ENCODE measurements around the gene RBM44. TPM values are rescaled to one million over a fixed set of nuclear protein-coding genes. Genes with fewer than 3 reads are reported as not detected.

Gene RBM44
- total and polyA plus RNA-seq, 2 experiments from 2014 or later: 0.11 TPM; not detected in 1

- peak overlapping the region; percentile 49 for H3K4me2 ChIP-seq (ENCODE audit: unreplicated experiment)
- H3K4me3 ChIP-seq: no peak overlapping the region
- DNase-seq: peak; percentile 83
- TF ChIP-seq EZH2phosphoT487 (IDR thresholded peaks at IDR 0.05; ENCODE audit: insufficient read depth, low read depth) (no peak), EZH2 (IDR thresholded peaks at IDR 0.05; ENCODE audit: insufficient read depth, poor library complexity, severe bottlenecking) (no peak)
- in situ Hi-C loops (cut with MboI): no loop called here
- no peaks in the 10 kb centered on the region for H4K20me1 ChIP-seq (ENCODE audit: insufficient read depth)
- no peaks in the 10 kb centered on the region for H3K27me3 ChIP-seq (replicated peaks; ENCODE audit: insufficient read depth)
- H2AFZ ChIP-seq: no peak overlapping the region
- H3K79me2 ChIP-seq (ENCODE audit: insufficient read depth): no peaks in the 10 kb centered on the region
- no peak overlapping the region for H3K9ac ChIP-seq
- H3K27ac ChIP-seq: no peak overlapping the region
- no peaks in the 10 kb centered on the region for H3K36me3 ChIP-seq (ENCODE audit: low read depth)
- 34% methylated on average over 2 of the region's 2 CpGs for WGBS, 2 experiments (ENCODE audit: low coverage in 1 of 2, low lambda C conversion rate in 2 of 2, missing lambda C conversion rate in 2 of 2)
- peaks cover 9% of the 10 kb centered on the region for H3K4me1 ChIP-seq (ENCODE audit: insufficient read depth)
- no peaks in the 10 kb centered on the region for H3F3A ChIP-seq (ENCODE audit: insufficient read depth)
- no peaks in the 10 kb centered on the region for H3K9me2 ChIP-seq (ENCODE audit: insufficient read depth)
- H3K9me3 ChIP-seq (ENCODE audit: low read depth): no peaks in the 10 kb centered on the region
Measured at GRCh38 chr2:237888389-237888788, 89.8 kb downstream of the RBM44 start.

GRCh38 chr2:237889016-237889415 is 90.4 kb downstream of the RBM44 start:
- no peaks in the 10 kb centered on the region for H3K36me3 ChIP-seq (ENCODE audit: low read depth)
- no peaks in the 10 kb centered on the region for H3K27me3 ChIP-seq (replicated peaks; ENCODE audit: insufficient read depth)
- 83 to 85% methylated on average over 8 of the region's 8 CpGs for WGBS, 2 experiments (ENCODE audit: low coverage in 1 of 2, low lambda C conversion rate in 2 of 2, missing lambda C conversion rate in 2 of 2)
- H3K79me2 ChIP-seq (ENCODE audit: insufficient read depth): no peaks in the 10 kb centered on the region
- no peak overlapping the region for H3K4me3 ChIP-seq
- no peaks in the 10 kb centered on the region for H3F3A ChIP-seq (ENCODE audit: insufficient read depth)
- in situ Hi-C loops (cut with MboI): no loop called here
- no peak overlapping the region for H2AFZ ChIP-seq
- TF ChIP-seq EZH2phosphoT487 (IDR thresholded peaks at IDR 0.05; ENCODE audit: insufficient read depth, low read depth): no peak
- TF ChIP-seq EZH2 (IDR thresholded peaks at IDR 0.05; ENCODE audit: insufficient read depth, poor library complexity, severe bottlenecking): no peak
- no peaks in the 10 kb centered on the region for H3K9me2 ChIP-seq (ENCODE audit: insufficient read depth)
- H3K4me1 ChIP-seq (ENCODE audit: insufficient read depth): peaks cover 9% of the 10 kb centered on the region
- no peak overlapping the region for H3K4me2 ChIP-seq (ENCODE audit: unreplicated experiment)
- no peak overlapping the region for H3K27ac ChIP-seq
- no peaks in the 10 kb centered on the region for H3K9me3 ChIP-seq (ENCODE audit: low read depth)
- no peak for DNase-seq
- no peaks in the 10 kb centered on the region for H4K20me1 ChIP-seq (ENCODE audit: insufficient read depth)
- no peak overlapping the region for H3K9ac ChIP-seq

- in situ Hi-C loops (cut with MboI): no loop called here
- Histone ChIP-seq H3K4me3 (no peak overlapping the region), H3K36me3 (ENCODE audit: low read depth) (no peaks in the 10 kb centered on the region), H3K9ac (no peak overlapping the region), H3K9me2 (ENCODE audit: insufficient read depth) (no peaks in the 10 kb centered on the region), H3K27me3 (replicated peaks; ENCODE audit: insufficient read depth) (no peaks in the 10 kb centered on the region), H3K27ac (no peak overlapping the region), H4K20me1 (ENCODE audit: insufficient read depth) (no peaks in the 10 kb centered on the region), H2AFZ (no peak overlapping the region), H3K9me3 (ENCODE audit: low read depth) (no peaks in the 10 kb centered on the region), H3F3A (ENCODE audit: insufficient read depth) (no peaks in the 10 kb centered on the region), H3K4me2 (ENCODE audit: unreplicated experiment) (no peak overlapping the region), H3K79me2 (ENCODE audit: insufficient read depth) (no peaks in the 10 kb centered on the region), H3K4me1 (ENCODE audit: insufficient read depth) (peaks cover 9% of the 10 kb centered on the region)
- TF ChIP-seq EZH2phosphoT487 (IDR thresholded peaks at IDR 0.05; ENCODE audit: insufficient read depth, low read depth) (no peak), EZH2 (IDR thresholded peaks at IDR 0.05; ENCODE audit: insufficient read depth, poor library complexity, severe bottlenecking) (no peak)
- DNase-seq: no peak
- WGBS, 2 experiments (ENCODE audit: low coverage in 1 of 2, low lambda C conversion rate in 2 of 2, missing lambda C conversion rate in 2 of 2): 97% methylated on average over 10 of the region's 10 CpGs
Measured at GRCh38 chr2:237889811-237890210, 91.2 kb downstream of the RBM44 start.

Small RNA genes lying within 50 kb of the gene (small RNA-seq; reads per million reads assigned to genes)
- not detected for gene RF00157 (ENCODE audit: low read depth, low replicate concordance)

Other genes starting within 250 kb of the RBM44 start
- gene PRLH, start 232.2 kb upstream of the RBM44 start, total RNA-seq (2014; rRNA removed; shearing (Covaris generic)): not detected in 2 replicates
- not detected in 2 replicates for gene PRLH, start 232.2 kb upstream of the RBM44 start, polyA plus RNA-seq (2016; fragmentation: Nextera tagmentation; extraction: Ambion mirVana)
- gene RAB17, start 208.0 kb upstream of the RBM44 start, total RNA-seq (2014; rRNA removed; shearing (Covaris generic)): 0.76 and 1.7 TPM in 2 replicates
- gene RAB17, start 208.0 kb upstream of the RBM44 start, polyA plus RNA-seq (2016; fragmentation: Nextera tagmentation; extraction: Ambion mirVana): 0.34 TPM in 1 of 2 replicates, not detected in the other
- 56.8 and 84.4 TPM in 2 replicates for gene LRRFIP1, start 171.2 kb upstream of the RBM44 start, total RNA-seq (2014; rRNA removed; shearing (Covaris generic))
- 149 and 159 TPM in 2 replicates for gene LRRFIP1, start 171.2 kb upstream of the RBM44 start, polyA plus RNA-seq (2016; fragmentation: Nextera tagmentation; extraction: Ambion mirVana)
- gene RAMP1, start 60.8 kb downstream of the RBM44 start, total RNA-seq (2014; rRNA removed; shearing (Covaris generic)): 4.1 and 4.8 TPM in 2 replicates
- 11.1 and 11.8 TPM in 2 replicates for gene RAMP1, start 60.8 kb downstream of the RBM44 start, polyA plus RNA-seq (2016; fragmentation: Nextera tagmentation; extraction: Ambion mirVana)
- 61.5 and 88.7 TPM in 2 replicates for gene UBE2F, start 168.2 kb downstream of the RBM44 start, total RNA-seq (2014; rRNA removed; shearing (Covaris generic))
- 121 and 129 TPM in 2 replicates for gene UBE2F, start 168.2 kb downstream of the RBM44 start, polyA plus RNA-seq (2016; fragmentation: Nextera tagmentation; extraction: Ambion mirVana)